CD4-positive, alpha-beta T cell (primary cell): ENCODE results near the gene ITSN2. TPM values are rescaled to one million over a fixed set of nuclear protein-coding genes. Genes with fewer than 3 reads are reported as not detected.

Experiments
- ATAC-seq: fragments of 200-7000 bp; cut with Tn5 transposase; one replicate; pipeline ENCODE4 v1.10.0; 2022; ENCODE audit warnings: mild to moderate bottlenecking; ENCODE audit not compliant: poor library complexity
- CTCF ChIA-PET: fragments of 350-600 bp; sonication (Branson Sonifier 250); formaldehyde crosslinking; loops from one replicate; lab custom pipeline; 2021; ENCODE audit warnings: antibody characterized with exemption, inconsistent platforms; lab: Charles Lee
- POLR2A ChIA-PET: fragments of 350-600 bp; sonication (Branson Sonifier 250); formaldehyde crosslinking; loops from one replicate; lab custom pipeline; 2021; ENCODE audit warnings: antibody characterized with exemption, inconsistent platforms; lab: Charles Lee
- DNase-seq, 14 experiments: peaks; one replicate each; pipeline ENCODE4 v3.0.0-alpha.2; 2013 to 2020; ENCODE audit warnings: mixed read lengths in 2 of 14
- H3K27ac ChIP-seq, 2 donors: one replicate each; pipeline versions ENCODE4 v1.5.1 to v1.7.0; 2013; ENCODE audit warnings: low read length in 2 of 2, low read depth in 1 of 2, mild to moderate bottlenecking in 1 of 2
- H3K27me3 ChIP-seq, 2 experiments: 1 replicate in 1 of 2; 2 replicates in 1 of 2; pipeline versions ENCODE4 v1.6.1 to v1.7.0; 2013; ENCODE audit warnings: low read length in 2 of 2, control low read depth in 1 of 2, mild to moderate bottlenecking in 1 of 2, moderate library complexity in 1 of 2; ENCODE audit not compliant: insufficient read depth in 2 of 2, control insufficient read depth in 1 of 2
- H3K36me3 ChIP-seq: one replicate; pipeline ENCODE4 v1.6.1; 2013; ENCODE audit warnings: low read length, control low read depth; ENCODE audit not compliant: insufficient read depth
- H3K4me1 ChIP-seq: one replicate; pipeline ENCODE4 v1.6.1; 2013; ENCODE audit warnings: low read length, control low read depth; ENCODE audit not compliant: insufficient read depth
- H3K4me3 ChIP-seq: one replicate; pipeline ENCODE4 v1.5.1; 2013; ENCODE audit warnings: mild to moderate bottlenecking, low read length, moderate library complexity
- H3K9me3 ChIP-seq, 2 experiments: 1 replicate in 1 of 2; 2 replicates in 1 of 2; pipeline versions ENCODE4 v1.6.1 to v1.7.0; 2013; ENCODE audit warnings: low read length in 2 of 2, mild to moderate bottlenecking in 2 of 2, control low read depth in 1 of 2, moderate library complexity in 1 of 2; ENCODE audit not compliant: control insufficient read depth in 1 of 2, insufficient read depth in 1 of 2
- H3K27ac Mint-ChIP-seq: one replicate; pipeline ENCODE4 v1.8.0; 2020; ENCODE audit warnings: mixed read lengths
- H3K27me3 Mint-ChIP-seq: one replicate; pipeline ENCODE4 v1.8.0; 2021; ENCODE audit warnings: mixed read lengths
- H3K36me3 Mint-ChIP-seq: one replicate; pipeline ENCODE4 v1.8.0; 2021; ENCODE audit warnings: low read depth, mixed read lengths
- H3K4me1 Mint-ChIP-seq: one replicate; pipeline ENCODE4 v1.8.0; 2021; ENCODE audit warnings: low read depth, mixed read lengths
- H3K4me3 Mint-ChIP-seq: one replicate; pipeline ENCODE4 v1.8.0; 2020; ENCODE audit warnings: mild to moderate bottlenecking, mixed read lengths
- H3K9me3 Mint-ChIP-seq: one replicate; pipeline ENCODE4 v1.8.0; 2020; ENCODE audit warnings: mixed read lengths
- intact Hi-C, 2 experiments: fragments of 100-400 bp; cut with DNase I in 1 of 2; cut with micrococcal nuclease in 1 of 2; formaldehyde crosslinking; loops; one replicate each; pipeline versions ENCODE4 v1.15.1 to v1.9.0; 2023 to 2025; cut with DNase I, micrococcal nuclease
- total RNA-seq, 174 experiments: library from RNA in 2 of 174; stranded (reverse) in 2 of 174; gene quantifications; one replicate each; pipeline ENCODE4 v1.2.3 and lab custom pipeline; 2021 to 2026
- TF ChIP-seq, protein P1 (sequence below): fragments of 200-600 bp; IDR thresholded peaks from one replicate; pipeline ENCODE4 v1.8.0; 2022; ENCODE audit warnings: antibody characterized with exemption, mild to moderate bottlenecking

Gene ITSN2
- total RNA-seq, 2 experiments from 2014 or later: 75.4 to 77.1 TPM

DNA sequence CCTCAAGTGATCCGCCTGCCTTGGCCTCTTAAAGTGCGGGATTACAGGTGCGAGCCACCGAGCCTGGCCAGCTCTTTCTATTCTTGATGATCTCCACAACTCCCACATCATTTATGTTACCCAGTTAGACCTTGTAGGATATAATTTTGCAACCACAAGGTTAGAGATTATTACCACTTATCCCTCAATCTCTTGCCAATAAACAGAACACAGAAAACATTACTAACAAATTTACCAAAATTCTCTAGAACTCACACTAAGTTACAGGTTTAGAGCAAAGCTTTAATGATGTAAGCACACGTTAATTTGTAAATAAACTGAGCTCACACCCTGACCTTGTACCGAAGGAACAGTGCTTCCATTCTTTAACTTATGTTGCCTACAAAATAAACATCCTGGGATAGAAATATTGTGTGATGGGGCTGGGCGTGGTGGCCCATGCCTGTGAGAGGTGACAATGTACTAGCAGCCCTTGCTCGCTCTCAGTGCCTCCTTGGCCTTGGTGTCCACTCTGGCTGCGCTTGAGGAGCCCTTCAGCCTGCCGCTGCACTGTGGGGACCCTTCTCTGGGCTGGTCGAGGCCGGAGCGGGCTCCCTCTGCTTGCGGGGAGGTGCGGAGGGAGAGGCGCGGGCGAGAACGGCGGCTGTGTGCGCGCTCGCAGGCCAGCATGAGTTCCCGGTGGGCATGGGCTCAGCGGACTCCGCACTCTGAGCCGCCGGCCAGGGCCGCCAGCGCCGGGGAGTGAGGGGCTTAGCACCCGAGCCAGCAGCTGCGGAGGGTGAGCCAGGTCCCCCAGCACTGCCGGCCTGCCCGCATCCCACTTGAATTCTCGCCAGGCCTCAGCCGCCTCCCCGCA lies 42.1 kb upstream of the ITSN2 start:
- no peak for DNase-seq
- ATAC-seq: no peak
- Histone ChIP-seq H3K27ac (no peak overlapping the region), H3K4me3 (no peak overlapping the region), H3K9me3 (peaks cover 0 to 9% of the 10 kb centered on the region in 2 experiments), H3K4me1 (no peaks in the 10 kb centered on the region), H3K27me3 (no peaks in the 10 kb centered on the region), H3K36me3 (no peaks in the 10 kb centered on the region)
- no peaks in the 10 kb centered on the region for H3K9me3 Mint-ChIP-seq
- POLR2A ChIA-PET: no interaction called here
- H3K4me3 Mint-ChIP-seq: no peak overlapping the region
- intact Hi-C loops: no loop called here
- TF ChIP-seq, protein P1, sequence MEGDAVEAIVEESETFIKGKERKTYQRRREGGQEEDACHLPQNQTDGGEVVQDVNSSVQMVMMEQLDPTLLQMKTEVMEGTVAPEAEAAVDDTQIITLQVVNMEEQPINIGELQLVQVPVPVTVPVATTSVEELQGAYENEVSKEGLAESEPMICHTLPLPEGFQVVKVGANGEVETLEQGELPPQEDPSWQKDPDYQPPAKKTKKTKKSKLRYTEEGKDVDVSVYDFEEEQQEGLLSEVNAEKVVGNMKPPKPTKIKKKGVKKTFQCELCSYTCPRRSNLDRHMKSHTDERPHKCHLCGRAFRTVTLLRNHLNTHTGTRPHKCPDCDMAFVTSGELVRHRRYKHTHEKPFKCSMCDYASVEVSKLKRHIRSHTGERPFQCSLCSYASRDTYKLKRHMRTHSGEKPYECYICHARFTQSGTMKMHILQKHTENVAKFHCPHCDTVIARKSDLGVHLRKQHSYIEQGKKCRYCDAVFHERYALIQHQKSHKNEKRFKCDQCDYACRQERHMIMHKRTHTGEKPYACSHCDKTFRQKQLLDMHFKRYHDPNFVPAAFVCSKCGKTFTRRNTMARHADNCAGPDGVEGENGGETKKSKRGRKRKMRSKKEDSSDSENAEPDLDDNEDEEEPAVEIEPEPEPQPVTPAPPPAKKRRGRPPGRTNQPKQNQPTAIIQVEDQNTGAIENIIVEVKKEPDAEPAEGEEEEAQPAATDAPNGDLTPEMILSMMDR: no peak
- peaks cover 23% of the 10 kb centered on the region for H3K27me3 Mint-ChIP-seq
- CTCF ChIA-PET: interaction anchor here (0.5 to 1.5 kb wide), 2 partner anchors 357 to 425 kb away, joined by 4 read pairs; no protein-coding TSS in a partner anchor
- no peaks in the 10 kb centered on the region for H3K36me3 Mint-ChIP-seq
- H3K4me1 Mint-ChIP-seq: no peaks in the 10 kb centered on the region
- H3K27ac Mint-ChIP-seq: no peak overlapping the region

DNA sequence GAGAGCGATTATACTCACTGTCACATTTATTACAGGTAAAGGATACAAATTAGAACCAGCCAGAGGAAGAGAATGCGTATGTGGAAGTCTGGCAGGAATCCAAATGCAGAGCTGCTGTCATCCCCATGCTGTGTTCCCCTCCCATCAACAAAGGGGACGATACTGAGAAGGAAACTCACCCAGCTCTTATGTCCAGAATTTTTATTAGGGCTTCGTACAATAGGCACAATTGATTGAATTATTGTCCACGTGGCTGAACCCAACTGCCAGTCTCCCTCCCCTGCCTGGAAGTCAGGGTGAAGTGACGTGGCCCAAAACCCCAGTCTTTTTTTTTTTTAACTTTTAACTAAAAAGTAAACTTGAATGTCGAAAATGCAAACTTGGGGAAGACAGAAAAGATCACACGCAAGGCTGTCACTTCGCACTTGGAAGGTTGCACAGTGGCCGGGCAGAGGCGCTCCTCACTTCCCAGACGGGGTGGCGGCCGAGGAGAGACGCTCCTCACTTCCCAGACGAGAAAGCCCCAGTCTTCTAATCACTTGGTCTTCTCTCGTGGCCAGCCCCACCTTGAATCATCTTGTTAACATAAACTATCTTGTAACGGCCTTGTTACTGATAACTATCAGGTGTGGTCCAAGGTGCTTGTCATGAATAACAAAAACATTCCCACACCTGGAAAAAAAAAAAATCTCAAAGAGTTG lies 40.0 kb upstream of the ITSN2 start:
- H3K4me1 Mint-ChIP-seq: no peaks in the 10 kb centered on the region
- H3K36me3 Mint-ChIP-seq: no peaks in the 10 kb centered on the region
- no peaks in the 10 kb centered on the region for H3K27me3 ChIP-seq
- H3K36me3 ChIP-seq: no peaks in the 10 kb centered on the region
- intact Hi-C loops: no loop called here
- H3K27me3 Mint-ChIP-seq: peaks cover 24% of the 10 kb centered on the region
- H3K9me3 ChIP-seq: peaks cover 0 to 9% of the 10 kb centered on the region in 2 experiments
- TF ChIP-seq, protein P1: no peak
- no peaks in the 10 kb centered on the region for H3K9me3 Mint-ChIP-seq
- ChIA-PET POLR2A (no interaction called here), CTCF (no interaction called here)
- no peaks in the 10 kb centered on the region for H3K4me1 ChIP-seq
- no peak overlapping the region for H3K4me3 Mint-ChIP-seq
- ATAC-seq (no peak), DNase-seq (no peak)
- no peak overlapping the region for H3K27ac Mint-ChIP-seq
- H3K4me3 ChIP-seq: no peak overlapping the region
- no peak overlapping the region for H3K27ac ChIP-seq

DNA sequence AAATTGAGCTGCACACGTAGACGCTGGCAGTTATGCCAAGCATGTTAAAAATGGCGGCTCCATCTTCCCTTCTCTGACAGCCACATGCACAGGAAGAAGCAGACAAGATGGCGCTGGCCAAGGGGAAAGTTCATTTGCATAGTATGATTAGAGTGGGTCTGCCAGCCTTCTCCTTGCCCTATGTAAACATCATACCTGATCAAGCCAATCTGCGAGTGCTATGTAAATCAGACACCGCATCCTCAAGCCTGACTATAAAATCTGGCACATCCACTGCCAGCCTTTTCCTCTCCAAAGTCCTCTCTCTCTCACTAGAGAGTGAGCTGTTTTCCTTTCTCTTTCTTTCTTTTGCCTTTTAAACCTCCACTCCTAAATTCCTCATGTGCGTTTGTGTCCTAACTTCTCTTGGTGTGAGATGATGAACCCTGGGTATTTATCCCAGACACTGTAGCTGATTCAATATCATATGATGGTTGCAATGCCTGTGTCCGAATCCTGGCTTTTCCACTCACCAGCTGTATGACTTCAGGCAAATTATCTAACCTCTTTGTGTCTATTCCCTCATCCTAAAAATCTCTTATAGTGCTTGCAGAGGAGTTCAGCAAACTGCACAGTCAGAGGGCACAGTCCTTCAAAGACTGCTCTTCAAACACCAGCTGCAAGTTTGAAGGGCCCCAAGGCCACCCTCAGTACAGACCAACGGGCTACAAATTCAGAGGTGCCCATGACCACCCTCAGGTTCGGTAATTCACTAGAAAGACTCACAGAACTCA lies 39.3 kb upstream of the ITSN2 start:
- CTCF ChIA-PET: no interaction called here
- H3K27me3 ChIP-seq: no peaks in the 10 kb centered on the region
- peaks cover 0 to 9% of the 10 kb centered on the region in 2 experiments for H3K9me3 ChIP-seq
- intact Hi-C loops: no loop called here
- H3K4me3 Mint-ChIP-seq: no peak overlapping the region
- TF ChIP-seq, protein P1: no peak
- POLR2A ChIA-PET: no interaction called here
- peaks cover 21% of the 10 kb centered on the region for H3K27me3 Mint-ChIP-seq
- H3K27ac ChIP-seq: no peak overlapping the region
- no peaks in the 10 kb centered on the region for H3K4me1 ChIP-seq
- H3K9me3 Mint-ChIP-seq: no peaks in the 10 kb centered on the region
- DNase-seq: no peak
- no peak overlapping the region for H3K27ac Mint-ChIP-seq
- no peak overlapping the region for H3K4me3 ChIP-seq
- H3K36me3 Mint-ChIP-seq: no peaks in the 10 kb centered on the region
- H3K36me3 ChIP-seq: no peaks in the 10 kb centered on the region
- no peaks in the 10 kb centered on the region for H3K4me1 Mint-ChIP-seq
- ATAC-seq: no peak
